HG03095 (cell line): ENCODE measurements around the gene KMT2C.
"Not testable (repeated sequence)": the region's sequence is repeated elsewhere in the genome, so short reads cannot be mapped to it uniquely, and the experiment has no call there.

Source experiments
- ATAC-seq: cut with Tn5 transposase; IDR thresholded peaks from one replicate; pipeline ENCODE4 v1.9.1; 2021; ENCODE audit warnings: moderate library complexity; ENCODE audit not compliant: unreplicated experiment

The KMT2C gene

DNA sequence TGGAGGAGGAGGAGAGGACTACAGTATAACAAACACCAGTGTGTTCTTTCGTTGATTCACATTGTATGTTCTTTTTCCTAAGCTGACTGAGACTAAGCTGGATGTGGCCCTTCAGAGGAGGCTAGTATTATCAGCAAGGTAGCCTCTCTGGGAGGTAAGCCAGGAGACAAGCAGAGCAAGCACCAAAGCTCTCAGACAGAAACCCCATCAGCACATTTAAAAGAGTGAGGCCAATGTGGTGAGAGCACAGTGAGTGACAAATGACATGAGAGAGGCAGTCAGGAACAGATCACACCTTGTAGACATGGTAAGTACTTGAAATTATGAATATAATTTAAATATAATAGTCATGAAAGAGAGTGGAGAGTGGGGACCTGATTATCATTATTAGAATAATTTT lies 107.6 kb downstream of the KMT2C start:
- ATAC-seq, result no peak

DNA sequence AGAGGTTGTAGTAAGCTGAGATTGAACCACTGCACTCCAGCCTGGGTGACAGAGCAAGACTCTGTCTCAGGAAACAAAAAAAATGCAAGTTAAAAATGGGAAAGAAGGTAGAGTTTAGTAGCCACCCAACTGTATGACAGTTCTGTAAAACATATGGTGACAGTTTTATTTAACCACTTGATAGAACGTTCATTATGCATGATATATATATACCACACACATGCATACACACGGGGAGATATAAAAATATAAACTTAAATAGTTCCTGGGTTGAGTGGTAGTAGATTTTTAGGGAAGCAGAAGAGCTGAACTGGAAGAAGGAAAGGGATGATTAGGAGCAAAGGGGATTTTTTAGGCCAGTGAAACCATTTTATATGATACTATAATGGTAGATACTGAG lies 120.0 kb downstream of the KMT2C start:
- ATAC-seq, result no peak

DNA sequence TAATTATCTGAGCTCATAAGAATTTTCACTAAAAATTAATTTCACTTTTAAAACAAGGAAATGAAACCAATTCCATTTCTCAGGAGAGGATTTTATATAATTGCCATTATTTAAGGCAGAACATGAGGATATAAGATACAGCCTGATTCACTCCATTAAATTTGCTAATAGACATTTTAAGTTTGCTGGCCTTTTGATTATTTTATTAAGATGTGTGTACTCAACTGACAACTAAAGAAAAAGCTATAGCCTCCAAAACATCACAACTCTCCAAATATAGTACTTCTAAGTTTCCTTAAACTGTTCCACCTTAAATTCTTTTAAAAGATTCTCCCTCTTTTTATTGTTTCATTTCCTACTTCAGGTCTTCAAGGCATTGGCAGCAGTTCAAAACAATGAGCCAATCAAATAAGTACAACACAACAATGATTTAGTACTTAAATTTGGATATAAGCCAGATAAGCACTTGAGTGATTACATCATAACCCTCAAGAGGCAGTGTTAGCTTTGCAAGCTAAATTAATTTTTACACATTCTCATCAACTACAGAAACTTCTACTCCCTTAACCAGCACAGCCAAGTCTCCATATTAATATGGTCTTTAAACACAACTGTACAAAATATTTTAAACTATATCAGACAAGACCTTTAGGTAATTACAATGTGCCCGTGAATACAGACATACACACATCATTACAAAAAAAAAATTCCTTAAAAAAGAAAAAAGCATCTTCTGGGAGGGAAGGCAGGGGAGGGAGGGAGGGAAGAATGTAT lies 121.8 kb downstream of the KMT2C start:
- no peak for ATAC-seq

DNA sequence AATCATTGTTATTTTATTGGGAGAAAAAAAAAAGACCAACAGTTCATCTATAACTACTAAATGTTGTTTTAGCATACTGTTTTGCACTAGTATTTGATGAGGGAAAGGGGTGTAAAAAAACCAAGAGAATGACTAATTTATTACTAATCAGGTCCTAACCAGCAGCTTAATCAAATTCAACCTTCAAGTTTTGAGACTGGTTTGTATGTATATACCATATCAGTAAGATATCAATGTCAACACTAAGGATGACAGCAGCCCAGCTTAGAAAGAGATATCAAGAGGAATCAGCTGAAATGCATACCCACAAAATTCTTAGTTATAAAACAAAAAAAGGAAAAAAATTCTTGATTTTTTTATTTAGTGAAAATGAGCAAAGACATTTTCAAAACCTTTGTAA lies 122.6 kb downstream of the KMT2C start:
- no peak for ATAC-seq

DNA sequence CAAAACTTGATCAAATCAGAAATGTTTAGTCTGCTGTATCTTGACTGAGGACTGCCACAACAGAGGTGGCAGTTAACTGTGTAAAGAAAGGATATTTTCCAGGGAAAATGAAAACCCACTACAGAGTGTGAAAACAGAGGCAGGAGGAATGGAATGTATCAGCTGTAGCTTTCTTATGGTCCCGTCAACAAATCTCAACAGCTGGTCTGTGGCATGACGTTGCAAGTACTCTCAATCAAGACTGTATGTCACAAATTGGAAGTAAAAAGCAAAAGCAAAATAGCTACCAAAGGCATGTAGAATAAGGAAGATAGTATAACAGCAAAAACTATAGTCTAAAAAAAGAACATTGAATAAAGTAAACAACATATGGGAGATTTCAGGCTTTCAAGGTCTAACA lies 123.5 kb downstream of the KMT2C start:
- no peak for ATAC-seq

DNA sequence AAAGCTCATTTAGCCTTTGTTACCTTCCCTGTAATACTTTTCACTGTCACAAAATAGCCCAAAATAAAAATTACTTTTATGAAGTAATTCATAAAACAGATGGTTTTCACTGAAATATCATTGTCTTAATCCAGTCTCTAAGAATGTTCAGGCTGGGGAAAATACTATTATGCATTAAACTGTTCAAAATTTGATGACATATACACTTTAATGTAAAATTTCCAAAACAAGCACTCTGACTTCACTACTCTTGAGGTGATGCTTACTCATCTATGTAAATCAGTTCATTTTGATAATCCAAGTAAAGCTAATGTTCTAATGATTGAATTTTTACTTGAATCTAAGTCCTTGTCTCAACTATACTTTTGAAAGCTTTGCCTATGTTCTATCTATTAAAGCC lies 127.9 kb downstream of the KMT2C start:
- ATAC-seq, result no peak

DNA sequence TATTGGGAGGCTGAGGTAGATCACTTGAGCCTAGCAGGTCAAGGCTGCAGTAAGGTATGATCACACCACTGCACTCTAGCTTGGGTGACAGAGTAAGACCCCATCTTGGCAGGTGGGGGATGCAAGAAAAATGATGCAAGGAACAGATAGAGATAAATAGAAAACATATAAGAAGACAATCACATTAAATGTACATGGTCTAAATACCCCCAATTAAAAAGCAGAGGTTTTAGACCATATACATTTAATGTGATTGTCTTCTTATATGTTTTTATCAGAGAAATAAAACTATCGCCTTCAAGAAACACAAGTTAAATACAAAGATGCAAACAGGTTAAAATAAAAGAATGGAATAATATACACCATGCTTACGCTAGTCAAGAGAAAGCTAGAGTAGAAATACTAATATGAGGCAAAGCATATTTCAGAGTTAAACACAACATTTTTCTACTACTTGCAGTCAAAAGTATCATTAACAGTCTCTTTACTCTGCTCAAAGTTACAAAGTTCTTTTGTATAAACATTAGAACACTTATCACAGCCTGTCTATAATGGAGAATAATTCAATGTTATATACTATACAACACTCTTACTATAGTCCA lies 136.2 kb downstream of the KMT2C start:
- not testable (repeated sequence) for ATAC-seq

DNA sequence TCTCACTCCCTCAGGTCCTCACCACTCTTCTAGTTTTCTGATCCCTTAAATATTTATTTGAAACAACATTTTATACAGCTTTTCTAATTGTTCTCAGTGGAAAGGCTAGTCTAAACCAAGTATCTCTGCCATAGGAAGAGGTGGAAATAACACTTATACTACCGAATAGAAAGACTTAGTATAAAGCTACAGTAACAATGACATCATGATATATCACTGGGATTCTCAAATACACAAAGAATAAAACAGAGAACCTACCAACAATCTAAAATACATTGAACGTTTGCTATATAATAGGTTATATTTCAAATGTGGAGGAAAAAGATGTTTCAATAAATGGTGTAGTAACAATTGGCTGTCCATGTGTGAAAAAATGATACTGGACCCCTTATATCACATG lies 142.9 kb downstream of the KMT2C start:
- ATAC-seq, result no peak

DNA sequence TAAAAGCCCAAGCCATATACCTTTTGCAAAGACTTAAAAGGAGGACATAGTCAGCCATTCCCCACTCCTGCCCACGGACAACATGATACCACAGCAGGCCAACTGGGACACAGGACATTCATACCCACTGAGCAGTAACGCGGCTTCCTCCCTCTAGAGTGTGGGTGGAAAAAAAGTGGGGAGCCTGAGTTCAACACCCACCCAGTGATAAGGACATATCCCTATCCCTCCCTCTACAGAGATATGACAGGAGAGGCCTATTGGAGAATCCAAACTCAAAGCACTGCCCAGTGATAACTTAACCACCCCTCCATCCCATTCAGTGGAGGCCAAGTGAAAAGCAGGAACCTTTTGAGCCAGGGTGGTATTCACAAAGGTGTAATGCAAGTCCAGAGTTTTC lies 148.8 kb downstream of the KMT2C start:
- not testable (repeated sequence) for ATAC-seq

DNA sequence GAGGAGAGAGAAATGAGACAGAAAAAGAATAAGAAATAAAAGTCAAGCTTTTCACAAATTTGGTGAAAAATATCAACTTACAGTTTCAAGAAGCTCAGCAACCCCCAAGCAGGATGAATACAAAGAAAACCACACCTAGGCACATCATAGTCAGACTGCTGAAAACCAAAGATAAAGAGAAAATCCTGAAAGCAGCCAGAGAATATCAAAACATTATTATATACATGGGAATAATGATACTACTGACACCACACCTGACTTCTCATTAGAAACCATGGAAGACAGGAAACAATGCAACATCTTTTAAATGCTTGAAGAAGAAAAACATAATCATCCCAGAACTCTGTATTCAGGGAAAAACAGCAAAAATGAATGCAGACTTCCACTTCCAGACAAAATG lies 149.6 kb downstream of the KMT2C start:
- ATAC-seq, result not testable (repeated sequence)

DNA sequence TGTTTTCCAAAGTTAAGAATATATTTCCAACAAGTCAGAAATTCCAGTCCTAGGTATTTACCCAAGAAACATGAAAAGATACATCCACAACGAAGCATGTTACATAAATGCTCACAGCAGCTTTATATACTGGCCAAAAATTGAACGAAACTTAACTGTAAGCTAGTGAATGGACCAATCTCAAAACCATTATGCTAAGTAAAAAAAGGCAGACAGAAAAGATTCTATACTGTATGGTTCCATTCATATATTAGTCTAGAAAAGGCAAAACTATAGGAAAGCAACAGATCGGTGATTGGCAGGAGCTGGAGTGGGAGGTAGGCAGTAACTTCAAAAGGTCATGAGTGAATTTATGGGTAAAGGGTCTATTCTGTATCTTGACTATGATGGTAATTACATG lies 150.8 kb downstream of the KMT2C start:
- not testable (repeated sequence) for ATAC-seq

DNA sequence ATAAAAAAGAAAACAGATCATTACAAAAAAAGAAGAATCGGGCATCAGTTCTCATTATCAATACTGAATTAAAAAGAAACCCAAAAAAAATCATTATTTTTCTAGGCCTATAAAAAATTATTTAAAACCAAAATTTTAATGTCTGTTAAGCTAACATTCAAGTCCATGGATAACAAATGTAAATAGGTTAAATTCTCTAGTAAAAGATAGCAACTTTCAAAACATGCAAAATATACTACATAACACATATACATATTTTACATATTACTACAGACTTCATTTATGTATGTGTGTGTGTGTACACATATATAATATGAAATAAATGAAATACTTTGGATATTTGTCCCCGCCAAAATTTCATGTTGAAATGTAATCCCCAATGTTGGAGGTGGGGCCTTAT lies 158.1 kb downstream of the KMT2C start:
- not testable (repeated sequence) for ATAC-seq

DNA sequence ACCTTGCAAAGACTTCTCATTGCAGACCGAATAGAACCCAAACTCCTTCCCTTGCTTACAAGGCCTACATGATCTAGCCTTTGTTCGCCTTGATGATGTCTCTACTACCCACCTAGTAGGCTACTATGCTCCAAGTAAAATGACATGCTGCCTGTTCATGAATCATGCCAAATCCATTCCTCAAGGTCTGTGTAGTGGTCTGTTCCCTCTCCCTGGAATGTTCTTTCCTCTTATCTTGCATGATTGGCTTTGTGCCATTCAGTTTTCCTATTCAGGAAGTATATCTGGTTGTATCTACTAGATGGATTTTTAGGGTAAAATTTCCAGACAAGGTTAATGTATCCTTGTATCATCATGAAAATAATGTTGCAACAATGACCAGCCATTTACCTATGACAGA lies 165.4 kb downstream of the KMT2C start:
- not testable (repeated sequence) for ATAC-seq

DNA sequence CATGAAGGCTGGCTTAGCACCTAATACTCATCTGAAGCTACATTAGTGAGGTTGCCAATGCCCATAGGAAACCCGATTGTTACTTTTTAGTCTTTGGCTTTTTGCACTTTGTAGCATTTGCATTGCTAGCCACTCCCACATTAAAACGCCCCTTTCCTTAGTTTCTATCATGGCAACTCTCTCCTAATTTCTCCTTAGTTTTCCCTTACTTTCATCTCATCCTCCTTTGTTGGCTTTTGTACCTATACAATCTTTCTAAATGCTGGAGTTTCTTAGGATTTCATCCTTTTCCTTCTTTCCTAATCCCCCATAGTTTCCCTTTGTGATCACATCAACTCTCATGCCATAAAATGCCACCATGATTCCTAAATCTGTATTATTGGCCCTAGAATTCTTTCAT lies 168.9 kb downstream of the KMT2C start:
- ATAC-seq, result not testable (repeated sequence)

DNA sequence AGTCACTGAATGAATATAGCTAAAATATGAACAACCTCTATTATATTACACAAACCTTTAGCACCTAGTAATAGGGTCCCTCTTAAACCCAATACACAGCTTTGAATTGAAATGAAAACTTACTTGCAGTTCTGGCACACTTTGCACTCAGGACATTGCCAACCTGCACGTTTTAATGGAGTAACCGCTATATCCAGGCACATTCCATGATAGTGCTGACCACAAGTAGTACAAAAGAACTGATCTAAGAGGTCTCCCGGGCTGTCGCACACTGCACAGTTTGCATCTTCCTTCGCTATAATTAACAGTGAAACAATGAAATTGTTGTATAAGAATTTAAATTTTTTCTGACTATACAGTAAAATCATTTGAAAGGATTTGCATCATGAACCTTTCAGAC lies 170.9 kb downstream of the KMT2C start:
- ATAC-seq, result not testable (repeated sequence)

DNA sequence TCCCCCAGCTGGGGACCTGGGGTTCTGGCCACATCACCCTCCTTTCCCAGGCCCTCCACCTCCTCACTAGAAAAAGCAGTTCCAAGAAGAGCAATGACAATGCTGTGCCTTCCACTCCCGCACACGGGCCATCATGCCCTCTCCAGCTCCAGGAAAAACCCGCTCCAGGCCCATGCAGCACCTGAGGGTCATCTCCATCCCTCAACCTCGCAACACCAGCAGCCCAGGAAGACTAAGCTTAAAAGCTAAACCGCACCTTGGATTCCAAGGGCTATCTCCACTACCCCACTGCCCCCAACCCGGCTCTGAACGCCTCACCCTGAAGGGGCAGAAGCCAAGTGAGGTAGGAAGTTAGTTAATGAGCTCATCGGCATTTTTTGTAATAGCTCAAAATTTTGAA lies 173.7 kb downstream of the KMT2C start:
- not testable (repeated sequence) for ATAC-seq

DNA sequence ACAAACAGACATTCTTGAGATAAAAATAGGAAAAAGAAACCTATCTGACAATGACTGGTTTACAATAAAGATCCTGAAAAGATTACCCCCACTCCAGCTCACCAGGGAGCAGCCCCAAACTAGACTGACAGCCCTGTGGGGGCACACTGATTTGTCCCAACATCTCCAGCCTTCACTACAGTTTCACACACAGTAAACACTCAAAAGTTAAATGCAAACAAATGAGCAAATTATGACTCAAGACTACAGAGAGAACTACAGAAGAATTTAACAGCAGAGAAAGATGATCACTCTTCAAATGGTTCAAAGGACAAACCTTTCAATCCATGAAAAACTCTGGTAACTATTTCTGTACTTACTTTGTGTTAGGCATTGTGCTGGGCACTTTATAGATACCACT lies 176.2 kb downstream of the KMT2C start:
- not testable (repeated sequence) for ATAC-seq

DNA sequence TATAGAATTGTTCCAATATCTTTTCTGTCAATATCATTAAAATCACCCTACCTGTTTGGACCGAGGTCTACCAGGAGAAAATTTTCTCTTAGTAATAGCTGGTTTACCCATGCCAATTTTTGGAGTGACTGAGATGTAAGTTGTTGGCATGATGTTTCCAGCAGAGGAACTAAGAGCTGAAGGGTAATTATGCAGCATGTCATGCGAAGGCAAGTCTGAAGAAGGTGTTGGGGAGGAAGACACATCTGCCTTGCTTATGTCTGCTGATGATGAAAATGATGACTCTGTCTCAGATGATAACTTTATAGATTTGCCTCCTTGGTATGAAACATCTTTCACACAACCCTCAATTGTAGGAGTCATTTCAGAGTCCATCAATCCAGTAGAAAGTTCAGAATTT lies 188.0 kb downstream of the KMT2C start:
- not testable (repeated sequence) for ATAC-seq

DNA sequence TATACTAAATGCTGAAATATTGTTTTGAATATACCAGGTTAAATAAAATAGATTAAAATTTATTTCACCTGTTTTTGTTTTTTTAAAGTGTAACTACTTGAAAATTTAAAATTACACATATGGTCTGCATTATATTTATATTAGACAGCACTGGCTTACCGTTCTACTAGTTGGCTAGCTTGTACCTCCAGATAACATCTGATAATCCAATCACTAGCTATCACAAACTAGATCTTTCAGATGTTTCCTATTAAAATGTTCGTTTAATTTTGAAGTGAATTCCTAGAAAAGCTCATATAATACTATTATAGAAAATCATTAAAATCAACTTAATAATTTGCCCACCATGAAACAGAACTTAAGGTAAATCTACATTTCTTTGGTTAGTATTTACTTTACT lies 190.4 kb downstream of the KMT2C start:
- not testable (repeated sequence) for ATAC-seq

DNA sequence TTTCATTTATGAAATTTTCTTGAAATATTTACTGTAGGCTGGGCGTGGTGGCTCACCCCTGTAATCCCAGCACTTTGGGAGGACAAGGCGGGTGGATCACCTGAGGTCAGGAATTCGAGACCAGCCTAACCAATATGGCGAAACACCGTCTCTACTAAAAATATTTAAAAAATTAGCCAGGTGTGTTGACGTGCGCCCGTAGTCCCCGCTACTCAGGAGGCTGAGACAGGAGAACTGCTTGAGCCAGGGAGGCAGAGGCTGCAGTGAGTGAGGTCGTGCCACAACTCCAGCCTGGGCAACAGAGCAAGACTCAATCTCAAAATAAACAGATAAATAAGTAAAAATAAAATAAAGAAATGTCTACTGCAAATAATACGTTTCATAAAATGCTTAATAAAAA lies 192.3 kb downstream of the KMT2C start:
- ATAC-seq, result not testable (repeated sequence)

DNA sequence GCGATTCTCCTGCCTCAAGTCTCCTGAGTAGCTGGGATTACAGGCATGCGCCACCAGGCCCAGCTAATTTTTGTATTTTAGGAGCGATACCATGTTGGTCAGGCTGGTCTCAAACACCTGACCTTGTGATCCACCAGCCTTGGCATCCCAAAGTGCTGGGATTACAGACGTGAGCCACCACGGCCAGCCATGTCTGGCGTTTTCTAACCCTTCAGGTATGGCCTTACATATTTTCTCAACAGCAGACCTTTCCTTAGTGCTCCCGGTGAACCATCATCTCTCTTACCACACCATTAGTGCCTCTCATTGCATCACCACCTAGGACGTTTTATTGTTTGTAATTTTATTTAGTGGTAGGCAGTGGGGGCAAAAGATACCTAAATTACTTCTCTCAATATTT lies 194.5 kb downstream of the KMT2C start:
- not testable (repeated sequence) for ATAC-seq

DNA sequence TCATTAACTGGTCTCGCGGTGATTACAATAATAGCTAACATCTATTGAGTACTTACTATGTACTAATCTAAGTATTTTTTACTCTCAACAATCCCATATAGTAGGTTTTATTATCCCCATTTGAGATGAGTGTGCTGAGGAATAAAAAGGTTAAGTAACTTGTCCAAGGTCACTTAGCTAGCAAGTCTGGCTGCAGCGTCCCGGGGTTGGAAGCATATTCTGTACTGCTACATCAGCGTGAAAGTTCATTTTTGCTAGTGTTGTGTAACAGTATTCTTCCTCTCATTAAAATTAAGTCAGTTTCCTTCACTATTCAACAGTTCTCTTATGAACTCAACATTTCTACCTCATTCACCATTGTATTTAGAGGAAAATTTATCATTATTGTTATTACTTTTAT lies 199.5 kb downstream of the KMT2C start:
- ATAC-seq, result not testable (repeated sequence)

DNA sequence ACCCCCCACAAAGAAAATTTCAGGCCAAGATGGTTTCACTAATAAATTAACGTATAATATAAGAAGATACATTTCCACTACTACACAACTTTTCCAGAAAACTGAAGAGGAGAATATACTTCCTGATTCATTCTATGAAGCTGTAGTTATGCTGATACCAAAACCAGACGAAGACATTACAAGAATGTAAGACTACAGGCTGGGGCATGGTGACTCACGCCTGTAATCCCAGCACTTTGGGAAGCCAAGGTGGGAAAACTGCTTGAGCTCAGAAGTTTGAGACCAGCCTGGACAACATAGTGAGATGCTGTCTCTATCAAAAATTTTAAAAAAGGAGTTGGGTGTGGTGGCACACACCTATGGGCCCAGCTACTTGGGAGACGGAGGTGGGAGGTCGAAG lies 201.4 kb downstream of the KMT2C start:
- ATAC-seq, result not testable (repeated sequence)
